Ramos (cell line): Measurements from ENCODE around the gene PITRM1.

Experiments used
- in situ Hi-C: fragments of 300-500 bp; cut with MboI; formaldehyde crosslinking; loops from one replicate; pipeline ENCODE4 v1.14.3; 2022; ENCODE audit warnings: low sequenced_read_pairs; ENCODE audit not compliant: unreplicated experiment

PITRM1 gene

GRCh38 chr10:3125527-3126170, 46.9 kb downstream of the PITRM1 start:
- in situ Hi-C loops, result no loop called here

DNA sequence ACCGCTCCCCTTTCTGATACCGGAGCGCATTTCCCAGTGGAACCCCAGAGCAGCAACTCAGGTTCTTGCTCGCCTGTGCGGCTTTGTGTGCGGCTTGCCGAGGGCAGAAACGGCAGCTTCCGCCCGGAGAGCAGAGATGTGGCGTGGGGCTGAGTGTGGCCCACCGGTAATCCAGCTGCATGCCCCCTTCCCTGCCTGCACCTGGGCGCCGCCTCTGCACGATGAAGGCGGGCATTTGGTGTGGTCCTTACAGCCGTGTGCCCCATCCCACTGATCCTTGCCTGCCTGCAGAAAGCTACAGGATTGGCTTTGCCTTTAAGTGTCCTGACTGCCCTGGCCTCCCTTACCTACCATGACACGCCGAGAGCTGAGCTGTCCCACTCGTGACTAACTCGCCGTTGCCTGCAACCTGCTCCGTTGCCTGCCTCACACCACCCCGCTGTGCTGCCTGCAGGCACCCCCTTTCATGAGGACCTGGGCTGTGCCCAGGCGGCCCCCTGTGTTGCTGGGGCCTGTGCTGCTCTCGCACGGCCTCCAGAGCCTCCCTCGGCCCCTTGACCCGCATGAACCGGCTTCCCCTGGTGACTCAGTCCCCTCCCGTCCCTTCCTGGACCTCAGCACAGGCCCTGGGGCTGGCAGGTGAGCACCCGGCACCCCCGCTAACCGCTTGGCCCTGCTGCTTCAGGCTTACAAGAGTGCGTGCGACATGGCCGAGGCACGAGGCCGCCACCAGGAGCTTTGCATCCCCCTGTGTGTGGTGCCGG, 48.0 kb downstream of the PITRM1 start:
- in situ Hi-C loops, result no loop called here

GRCh38 chr10:3123571-3124411, 48.8 kb downstream of the PITRM1 start:
- in situ Hi-C loops, result no loop called here

DNA sequence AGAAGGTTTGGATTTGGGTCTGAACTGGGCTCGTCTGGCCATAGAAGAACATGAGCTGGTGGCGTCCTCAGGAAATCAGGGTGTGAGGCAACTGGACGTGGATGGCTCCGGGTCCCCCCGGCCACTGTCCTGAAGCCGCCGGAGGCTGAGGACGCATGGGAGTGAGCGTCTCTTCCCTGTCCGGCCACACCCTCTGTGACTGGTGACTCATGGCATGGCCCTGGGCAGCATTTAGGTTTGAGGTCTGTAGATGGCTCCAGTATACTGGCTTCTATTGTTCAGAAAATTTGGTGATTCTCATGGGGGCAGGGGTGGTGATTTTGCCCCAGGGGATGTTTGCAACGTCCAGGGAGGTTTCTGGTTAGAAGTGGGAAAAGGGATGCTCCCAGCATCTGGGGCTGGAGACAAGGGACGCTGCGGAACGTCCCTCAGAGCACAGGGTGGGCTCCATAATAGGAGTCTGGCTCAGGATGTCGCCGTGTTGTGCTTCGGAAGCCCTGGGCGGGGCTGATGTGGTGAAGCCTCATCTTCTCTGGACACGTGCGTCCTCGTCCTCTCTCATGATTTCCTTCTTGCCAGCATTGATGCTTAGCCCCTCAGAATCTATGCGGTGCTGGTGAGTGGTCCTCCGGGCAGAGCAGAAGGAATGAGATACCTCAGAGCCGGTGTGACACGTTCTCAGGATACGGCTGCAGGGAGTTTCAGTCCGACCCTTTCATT, 49.9 kb downstream of the PITRM1 start:
- in situ Hi-C loops, result no loop called here

DNA sequence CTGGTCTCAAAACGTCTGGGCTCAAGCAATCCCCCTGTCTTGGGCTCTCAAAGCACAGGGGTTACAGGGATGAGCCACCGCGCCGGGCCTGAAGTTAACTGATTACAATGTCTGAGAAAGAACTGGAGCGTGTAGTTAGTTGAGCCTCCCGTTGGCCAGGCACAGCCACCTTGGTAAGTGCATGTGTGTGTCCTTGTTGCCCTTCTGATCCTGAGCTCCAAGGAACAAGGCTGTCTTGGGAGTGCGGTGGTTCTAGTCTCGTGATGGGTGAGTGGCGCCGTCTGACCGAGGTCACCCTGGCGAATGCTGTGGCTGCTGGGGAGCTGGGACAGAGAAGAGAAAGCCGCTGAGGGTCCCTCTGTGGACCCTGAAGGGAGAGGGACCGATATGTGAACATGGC, 50.5 kb downstream of the PITRM1 start:
- in situ Hi-C loops, result no loop called here

DNA sequence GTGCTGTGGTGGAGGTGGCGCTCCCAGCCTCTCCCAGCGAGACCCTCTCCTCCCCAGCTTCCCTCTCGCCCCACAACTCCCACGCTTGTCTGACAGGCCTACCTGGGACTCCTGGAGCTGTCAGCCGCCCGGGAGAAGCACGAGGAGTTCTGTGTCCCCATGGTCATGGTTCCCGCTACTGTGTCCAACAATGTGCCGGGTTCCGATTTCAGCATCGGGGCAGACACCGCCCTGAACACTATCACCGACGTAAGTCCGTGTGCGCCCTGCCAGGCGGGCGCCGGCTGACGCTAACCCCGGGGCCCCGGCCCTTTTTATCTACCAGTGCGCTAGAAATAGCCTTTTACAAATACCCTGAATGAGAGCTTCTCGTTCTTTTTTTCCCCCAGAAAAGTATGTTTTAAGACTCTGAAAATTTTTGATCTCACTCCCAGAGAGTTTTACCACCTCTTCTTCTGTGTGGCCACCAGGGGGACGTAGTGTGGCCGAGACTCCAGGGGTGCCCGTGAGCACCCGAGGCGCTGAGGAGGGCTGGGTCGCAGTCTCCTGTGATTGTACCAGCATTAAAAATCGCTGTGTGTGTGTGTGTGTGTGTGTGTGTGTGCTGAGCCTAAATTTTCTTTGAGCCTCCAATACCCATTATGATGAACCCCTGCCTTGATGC, 52.7 kb downstream of the PITRM1 start:
- in situ Hi-C loops, result no loop called here

- in situ Hi-C loops, result no loop called here
Measured at GRCh38 chr10:3118641-3119091, 53.9 kb downstream of the PITRM1 start.

GRCh38 chr10:3117486-3117885, 55.1 kb downstream of the PITRM1 start:
- in situ Hi-C loops, result no loop called here

GRCh38 chr10:3116508-3117100, 56.0 kb downstream of the PITRM1 start:
- in situ Hi-C loops, result no loop called here

DNA sequence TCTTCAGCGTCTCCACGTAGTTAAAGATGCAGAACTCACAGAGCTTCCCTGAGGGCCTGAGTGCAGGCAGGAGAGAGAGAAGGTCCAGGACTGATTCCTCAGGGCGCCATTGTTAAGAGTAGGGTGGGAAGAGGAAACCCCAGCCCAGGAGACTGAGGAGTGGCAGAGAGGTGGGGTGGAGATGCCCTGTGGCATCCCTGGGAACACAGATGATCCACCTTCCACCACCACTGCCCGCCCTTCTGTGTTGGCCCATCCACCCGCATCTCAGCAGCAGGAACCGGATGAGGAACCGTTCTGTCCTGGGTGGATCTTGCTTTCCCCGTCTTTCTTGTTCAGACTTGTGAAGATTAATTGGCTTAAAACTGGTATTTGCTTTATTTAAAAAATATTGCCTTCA, 56.9 kb downstream of the PITRM1 start:
- in situ Hi-C loops, result no loop called here

- in situ Hi-C loops, result no loop called here
Measured at GRCh38 chr10:3113343-3113720, 59.2 kb downstream of the PITRM1 start.

DNA sequence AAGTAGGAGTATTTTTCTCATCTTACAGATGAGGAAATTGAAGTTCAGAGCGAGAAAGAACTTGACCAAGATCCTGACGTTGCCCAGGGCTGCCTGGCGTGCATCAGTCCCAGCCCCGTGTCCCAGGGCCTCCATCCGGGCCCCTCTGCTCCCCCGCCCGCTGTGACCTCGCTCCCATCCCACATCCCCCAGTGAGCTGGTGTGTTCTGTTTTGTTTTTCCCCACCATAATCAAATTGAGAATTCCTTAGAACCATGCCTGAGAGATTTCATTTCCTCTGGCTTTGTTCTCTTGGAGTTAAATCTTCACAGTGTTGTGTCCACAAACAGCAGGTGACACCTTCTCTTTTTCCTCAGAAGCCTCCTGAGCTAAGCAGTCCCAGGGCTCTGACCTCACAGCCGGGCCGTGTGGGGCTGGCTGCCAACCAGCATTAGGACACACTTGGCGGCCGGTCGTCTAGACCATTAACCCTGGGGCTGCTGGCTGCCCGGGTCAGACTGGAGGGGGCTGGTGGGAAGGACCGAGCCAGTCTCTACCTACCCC, 60.9 kb downstream of the PITRM1 start:
- in situ Hi-C loops, result no loop called here

- in situ Hi-C loops, result no loop called here
Measured at GRCh38 chr10:3110782-3111620, 61.6 kb downstream of the PITRM1 start.

GRCh38 chr10:3109633-3110032, 62.9 kb downstream of the PITRM1 start:
- in situ Hi-C loops, result no loop called here

DNA sequence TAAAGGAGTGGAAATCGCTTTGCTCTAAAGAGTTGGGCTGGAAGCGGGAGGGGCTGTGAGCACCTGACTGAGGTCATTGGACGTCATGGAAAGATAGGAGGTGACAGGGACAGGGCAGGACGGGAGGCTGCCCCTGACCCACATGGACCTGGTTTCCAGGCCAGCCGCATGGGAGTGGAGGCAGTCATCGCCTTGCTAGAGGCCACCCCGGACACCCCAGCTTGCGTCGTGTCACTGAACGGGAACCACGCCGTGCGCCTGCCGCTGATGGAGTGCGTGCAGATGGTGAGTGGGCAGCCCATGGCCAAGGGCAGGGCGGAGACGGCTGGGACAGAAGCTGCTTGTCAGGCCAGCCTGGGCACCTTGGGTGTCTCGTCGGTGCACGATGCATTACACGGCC, 63.4 kb downstream of the PITRM1 start:
- in situ Hi-C loops, result no loop called here

DNA sequence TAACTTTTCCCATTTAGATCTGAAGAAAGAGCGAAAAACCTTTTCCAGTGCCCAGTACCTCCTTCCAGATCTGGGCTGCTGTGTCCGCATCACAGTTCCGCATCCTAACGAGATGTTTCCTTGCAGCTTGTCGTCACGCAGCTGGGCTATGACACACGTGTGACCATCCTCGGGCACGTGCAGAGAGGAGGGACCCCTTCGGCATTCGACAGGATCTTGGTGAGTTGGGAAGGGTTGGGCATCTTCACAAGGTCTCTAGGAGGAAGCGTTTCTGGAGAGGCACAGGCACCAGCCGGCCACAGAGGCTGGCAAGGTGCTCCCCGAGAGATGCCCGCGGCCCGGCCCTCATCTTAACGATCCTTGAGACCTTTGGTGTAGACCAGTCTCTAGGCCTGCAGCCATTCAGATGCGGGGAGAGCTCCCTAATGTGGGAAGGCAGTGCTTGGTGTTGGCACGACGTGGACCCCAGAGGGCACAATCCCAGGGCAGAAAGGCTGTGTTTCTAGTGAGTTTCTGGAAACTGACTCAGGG, 63.9 kb downstream of the PITRM1 start:
- in situ Hi-C loops, result no loop called here

DNA sequence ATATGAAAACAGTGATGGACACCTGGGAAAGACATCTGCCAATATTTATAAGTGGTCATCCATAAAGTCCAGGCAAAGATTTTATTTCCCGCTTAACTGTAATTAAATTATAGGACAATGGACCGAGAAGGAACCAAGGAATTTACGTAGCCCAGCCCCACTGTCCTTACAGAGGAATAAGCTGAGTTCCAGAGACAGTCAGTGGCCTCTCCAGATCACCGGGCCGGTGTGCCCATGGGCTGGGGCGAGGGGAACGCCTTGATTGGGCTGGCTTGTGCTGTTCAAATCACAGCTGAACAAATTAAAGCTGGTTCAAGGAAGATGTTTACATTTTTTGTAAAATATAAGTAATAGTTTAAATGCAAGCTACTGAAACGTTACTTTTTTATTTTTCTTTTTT, 64.5 kb downstream of the PITRM1 start:
- in situ Hi-C loops, result no loop called here

- in situ Hi-C loops, result no loop called here
Measured at GRCh38 chr10:3107426-3107961, 65.1 kb downstream of the PITRM1 start.
